Body of pancreas (tissue), 4 donors: Measurements from ENCODE around the gene AGK. TPM values are rescaled to one million over a fixed set of nuclear protein-coding genes. Genes with fewer than 3 reads are reported as not detected.

ENCODE experiments used
- ATAC-seq: fragments of 150-250 bp; one replicate; pipeline ENCODE4 v1.9.1; 2016
- DNase-seq, 4 donors: peaks; one replicate each; pipeline ENCODE4 v3.0.0-alpha.2; 2019
- H3K27ac ChIP-seq, 4 donors: fragments of 200-600 bp; sonication (generic); 1 replicate in 3 of 4; 2 replicates in 1 of 4; pipeline versions ENCODE4 v1.5.1 to v1.6.1; 2016 to 2019; ENCODE audit warnings: mild to moderate bottlenecking in 1 of 4, mixed read lengths in 1 of 4, moderate library complexity in 1 of 4
- H3K27me3 ChIP-seq, 2 donors: fragments of 200-600 bp; sonication (generic); one replicate each; pipeline ENCODE4 v1.6.0; 2016; ENCODE audit warnings: mild to moderate bottlenecking in 1 of 2
- H3K36me3 ChIP-seq, 2 donors: fragments of 200-600 bp; sonication (generic); replicated peaks in 1 of 2; 2 replicates each; pipeline ENCODE4 v1.5.1; 2016; ENCODE audit warnings: low read depth in 2 of 2; ENCODE audit not compliant: insufficient read depth in 1 of 2
- H3K4me1 ChIP-seq: fragments of 200-600 bp; sonication (generic); one replicate; pipeline ENCODE4 v1.6.0; 2016
- H3K4me3 ChIP-seq, 2 donors: fragments of 200-600 bp; sonication (generic); 1 replicate in 1 of 2; 2 replicates in 1 of 2; pipeline ENCODE4 v1.5.1; 2016 to 2019
- H3K9me3 ChIP-seq, 3 donors: fragments of 200-600 bp; sonication (generic); 1 replicate in 2 of 3; 2 replicates in 1 of 3; pipeline ENCODE4 v1.5.1; 2016
- POLR2A ChIP-seq, 3 donors: fragments of 450-650 bp; IDR thresholded peaks; one replicate each; pipeline ENCODE4 v1.6.1; 2016; ENCODE audit warnings: antibody characterized with exemption in 3 of 3, mild to moderate bottlenecking in 2 of 3
- WGBS, 2 donors: methylation state at CpG; one replicate each; pipeline ENCODE4 v1.1.5; 2017; 5-methylcytosine and 5-hydroxymethylcytosine counted together
- intact Hi-C: fragments of 100-400 bp; cut with DNase I; formaldehyde crosslinking; loops from one replicate; pipeline ENCODE4 v1.15.1; 2023
- total RNA-seq, 2 donors: library from RNA; depleted of rRNA; stranded (reverse); fragments of >200 nt; gene quantifications; one replicate each; pipeline ENCODE4 v1.1.0, GENCODE V29; 2016
- TF ChIP-seq, protein P1 (sequence below), 7 experiments: fragments of 450-650 bp in 4 of 7; fragments of 200-600 bp in 3 of 7; sonication (generic) in 3 of 7; IDR thresholded peaks; one replicate each; pipeline ENCODE4 v1.5.1; 2016 to 2019; ENCODE audit warnings: antibody characterized with exemption in 7 of 7

Gene AGK
- total RNA-seq, 2 donors from 2014 or later, result 12.7 to 30.7 TPM

DNA sequence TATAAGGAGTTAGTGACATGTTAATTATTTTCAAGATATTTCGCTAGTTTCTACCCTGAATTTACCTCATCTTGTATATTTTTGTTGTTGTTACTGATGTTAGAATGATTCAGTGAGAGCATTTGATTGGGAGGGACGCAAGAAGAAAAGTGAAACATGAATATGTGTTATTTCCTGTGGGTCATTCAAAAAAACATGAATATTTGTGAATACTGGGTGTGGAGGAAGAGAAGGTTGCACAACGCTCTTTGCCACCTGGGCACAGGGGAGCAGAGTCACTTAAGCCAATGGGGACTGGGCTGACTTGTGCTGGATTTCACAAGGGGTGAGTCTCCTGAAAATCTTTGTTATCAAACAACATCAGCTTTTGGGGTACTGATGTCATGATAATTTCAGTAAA is 39.5 kb downstream of the AGK start:
- Histone ChIP-seq H3K27ac (no peak overlapping the region), H3K36me3 (no peaks in the 10 kb centered on the region), H3K4me3 (no peak overlapping the region), H3K9me3 (no peaks in the 10 kb centered on the region), H3K4me1 (no peaks in the 10 kb centered on the region), H3K27me3 (no peaks in the 10 kb centered on the region)
- DNase-seq, result no peak
- ATAC-seq, result no peak
- intact Hi-C loops, result no loop called here
- TF ChIP-seq, protein P1, sequence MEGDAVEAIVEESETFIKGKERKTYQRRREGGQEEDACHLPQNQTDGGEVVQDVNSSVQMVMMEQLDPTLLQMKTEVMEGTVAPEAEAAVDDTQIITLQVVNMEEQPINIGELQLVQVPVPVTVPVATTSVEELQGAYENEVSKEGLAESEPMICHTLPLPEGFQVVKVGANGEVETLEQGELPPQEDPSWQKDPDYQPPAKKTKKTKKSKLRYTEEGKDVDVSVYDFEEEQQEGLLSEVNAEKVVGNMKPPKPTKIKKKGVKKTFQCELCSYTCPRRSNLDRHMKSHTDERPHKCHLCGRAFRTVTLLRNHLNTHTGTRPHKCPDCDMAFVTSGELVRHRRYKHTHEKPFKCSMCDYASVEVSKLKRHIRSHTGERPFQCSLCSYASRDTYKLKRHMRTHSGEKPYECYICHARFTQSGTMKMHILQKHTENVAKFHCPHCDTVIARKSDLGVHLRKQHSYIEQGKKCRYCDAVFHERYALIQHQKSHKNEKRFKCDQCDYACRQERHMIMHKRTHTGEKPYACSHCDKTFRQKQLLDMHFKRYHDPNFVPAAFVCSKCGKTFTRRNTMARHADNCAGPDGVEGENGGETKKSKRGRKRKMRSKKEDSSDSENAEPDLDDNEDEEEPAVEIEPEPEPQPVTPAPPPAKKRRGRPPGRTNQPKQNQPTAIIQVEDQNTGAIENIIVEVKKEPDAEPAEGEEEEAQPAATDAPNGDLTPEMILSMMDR (IDR thresholded peaks at IDR 0.05), result no peak
- no peak for TF ChIP-seq POLR2A (IDR thresholded peaks at IDR 0.05)
- 88 to 93% methylated on average over 3 of the region's 3 CpGs for WGBS, 2 donors

DNA sequence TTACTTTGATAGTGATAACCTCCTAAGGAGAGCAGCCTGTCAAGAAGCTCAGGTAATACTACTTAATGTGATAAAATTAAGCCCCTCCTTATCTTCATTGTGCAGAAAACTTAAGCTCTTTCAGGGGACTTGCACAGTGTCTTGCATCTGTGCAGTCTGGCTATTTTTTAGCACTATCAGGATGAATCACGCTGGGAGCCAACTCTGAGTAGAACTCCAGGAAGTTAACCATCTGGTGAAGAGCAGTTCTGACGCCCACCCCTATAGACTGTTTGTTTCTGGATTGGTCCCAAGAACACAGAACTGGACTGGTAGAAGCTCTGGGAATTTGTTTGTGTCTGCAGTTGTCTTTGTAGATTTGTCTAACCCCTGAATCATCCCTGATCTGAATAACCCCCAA is 41.9 kb downstream of the AGK start:
- no peaks in the 10 kb centered on the region for H3K9me3 ChIP-seq
- intact Hi-C loops, result no loop called here
- TF ChIP-seq, protein P1 (IDR thresholded peaks at IDR 0.05), result no peak
- TF ChIP-seq POLR2A (IDR thresholded peaks at IDR 0.05), result no peak
- no peaks in the 10 kb centered on the region for H3K36me3 ChIP-seq
- no peak overlapping the region for H3K27ac ChIP-seq
- ATAC-seq (no peak), DNase-seq (no peak)
- WGBS, 2 donors, result 66 to 74% methylated on average over 2 of the region's 2 CpGs
- no peaks in the 10 kb centered on the region for H3K4me1 ChIP-seq
- no peaks in the 10 kb centered on the region for H3K27me3 ChIP-seq
- no peak overlapping the region for H3K4me3 ChIP-seq

DNA sequence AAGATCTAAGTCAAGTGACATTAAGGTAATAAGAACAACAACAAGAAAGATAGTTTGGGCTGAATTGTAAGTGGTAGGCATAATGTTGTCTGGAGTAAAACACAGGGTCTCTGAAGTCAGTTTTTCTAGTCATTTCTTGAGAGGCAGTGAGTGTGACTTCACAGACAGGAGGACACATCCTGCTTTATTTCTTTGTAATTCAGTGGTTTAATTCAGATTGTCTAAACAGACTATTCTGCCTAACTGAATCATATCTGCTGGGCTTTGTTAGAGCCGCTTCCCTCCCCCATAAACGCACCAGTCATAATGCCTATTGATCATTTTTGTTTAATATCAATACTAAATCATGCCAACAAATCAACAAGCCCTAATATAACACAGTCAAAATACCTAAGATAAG is 46.8 kb downstream of the AGK start:
- 86 to 96% methylated on average over 2 of the region's 2 CpGs for WGBS, 2 donors

DNA sequence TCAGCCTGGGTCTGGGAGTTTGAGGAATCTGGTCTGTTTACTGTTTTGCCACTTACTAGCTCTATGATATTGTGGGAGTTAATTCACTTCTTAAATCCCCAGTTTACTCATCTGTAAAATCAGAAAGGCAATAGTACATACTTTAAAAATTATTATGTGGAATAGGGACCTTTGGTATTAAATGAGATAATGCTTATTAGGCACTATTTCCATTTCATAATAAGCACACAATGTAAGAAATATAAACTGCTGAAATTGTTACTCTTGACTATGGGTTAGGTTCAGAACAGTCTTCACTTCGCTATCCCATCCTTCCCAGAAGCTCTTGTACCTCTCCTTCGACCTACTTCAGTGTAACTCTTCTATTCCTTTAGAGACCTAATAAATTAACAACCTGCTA is 47.2 kb downstream of the AGK start:
- ATAC-seq (no peak), DNase-seq (no peak)
- no peaks in the 10 kb centered on the region for H3K36me3 ChIP-seq
- H3K27ac ChIP-seq, result no peak overlapping the region
- no peaks in the 10 kb centered on the region for H3K27me3 ChIP-seq
- H3K4me1 ChIP-seq, result no peaks in the 10 kb centered on the region
- no peaks in the 10 kb centered on the region for H3K9me3 ChIP-seq
- intact Hi-C loops, result no loop called here
- TF ChIP-seq, protein P1 (IDR thresholded peaks at IDR 0.05), result no peak
- no peak for TF ChIP-seq POLR2A (IDR thresholded peaks at IDR 0.05)
- no peak overlapping the region for H3K4me3 ChIP-seq
- WGBS, 2 donors, result 93 to 95% methylated on average over 2 of the region's 2 CpGs

More for the DNA sequence above, 46.8 kb downstream of the AGK start:
- ATAC-seq (no peak), DNase-seq (no peak)
- no peaks in the 10 kb centered on the region for H3K4me1 ChIP-seq
- H3K36me3 ChIP-seq, result no peaks in the 10 kb centered on the region
- TF ChIP-seq, protein P1 (IDR thresholded peaks at IDR 0.05), result no peak
- TF ChIP-seq POLR2A (IDR thresholded peaks at IDR 0.05), result no peak
- intact Hi-C loops, result no loop called here
- H3K27me3 ChIP-seq, result no peaks in the 10 kb centered on the region
- H3K27ac ChIP-seq, result no peak overlapping the region
- H3K9me3 ChIP-seq, result no peaks in the 10 kb centered on the region
- H3K4me3 ChIP-seq, result no peak overlapping the region

DNA sequence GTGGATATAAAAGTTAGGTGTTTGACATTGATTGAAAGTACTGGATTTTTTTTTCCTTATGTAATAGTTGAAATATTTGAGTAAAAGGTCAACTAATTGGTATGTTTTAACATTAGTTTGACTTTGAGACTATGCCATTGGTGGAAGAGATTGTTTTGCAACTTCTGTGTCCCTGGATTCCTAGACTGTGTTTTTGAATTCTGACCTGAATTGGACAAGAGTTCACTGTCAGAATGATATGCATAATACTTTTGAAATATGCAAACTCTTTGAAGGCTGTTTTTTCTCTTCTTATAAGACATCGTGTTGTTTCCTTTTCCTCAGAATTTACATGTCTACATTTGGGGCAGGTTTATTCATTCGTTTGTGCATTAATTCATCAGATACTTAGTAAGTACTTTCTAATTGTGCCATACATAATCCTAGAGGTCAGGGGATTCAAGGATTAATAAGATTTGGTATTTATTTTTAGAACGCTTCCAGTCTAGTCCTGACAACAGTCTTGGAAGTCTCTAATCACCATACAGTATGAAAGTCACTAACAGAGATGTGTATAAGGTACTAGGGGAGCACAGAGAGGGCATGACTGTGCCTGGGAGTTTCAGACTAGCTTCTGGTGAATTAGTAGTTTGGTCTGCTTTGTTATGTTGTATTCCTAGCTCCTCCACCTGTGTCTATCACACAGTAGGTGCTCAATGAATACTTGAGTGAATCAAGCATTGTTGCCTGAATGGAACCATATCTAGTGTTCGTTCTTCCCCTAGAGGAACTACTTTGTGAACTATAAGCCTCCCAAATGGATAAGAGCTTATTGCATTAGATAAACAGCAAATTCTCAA is 49.2 kb downstream of the AGK start:
- no peak overlapping the region for H3K4me3 ChIP-seq
- TF ChIP-seq POLR2A (IDR thresholded peaks at IDR 0.05), result no peak
- TF ChIP-seq, protein P1 (IDR thresholded peaks at IDR 0.05), result no peak
- DNase-seq (no peak), ATAC-seq (no peak)
- H3K27me3 ChIP-seq, result no peaks in the 10 kb centered on the region
- no peaks in the 10 kb centered on the region for H3K9me3 ChIP-seq
- no peaks in the 10 kb centered on the region for H3K36me3 ChIP-seq
- intact Hi-C loops, result no loop called here
- no peak overlapping the region for H3K27ac ChIP-seq
- WGBS, 2 donors, result 90 to 92% methylated on average over 4 of the region's 4 CpGs
- H3K4me1 ChIP-seq, result no peaks in the 10 kb centered on the region
